ENCODE data around the gene CCT6B. TPM values are rescaled to one million over a fixed set of nuclear protein-coding genes. Genes with fewer than 3 reads are reported as not detected.

CCT6B gene
- total RNA-seq, 1 experiment from 2014 or later, result 1.5 TPM

GRCh38 chr17:34988644-34989043, 27.4 kb upstream of the CCT6B start:
- DNase-seq (ENCODE audit: low read depth, low spot score) (no peak), ATAC-seq (no peak)
- BruUV-seq (replicated peaks), result no TSS peak
- Histone ChIP-seq H3K4me3 (ENCODE audit: low read depth in 2 of 2, low read length in 2 of 2) (no peak overlapping the region), H3K9me3 (ENCODE audit: control insufficient read depth, insufficient read depth, low read depth, low read length) (no peaks in the 10 kb centered on the region), H3K36me3 (ENCODE audit: control insufficient read depth, insufficient read depth, low read length) (peaks cover 8% of the 10 kb centered on the region), H3K4me1 (ENCODE audit: control insufficient read depth, insufficient read depth, low read length) (no peaks in the 10 kb centered on the region), H3K27ac (ENCODE audit: low read length) (no peak overlapping the region), H3K27me3 (ENCODE audit: control insufficient read depth, insufficient read depth, low read length) (no peaks in the 10 kb centered on the region)
- CTCF ChIA-PET, result interaction anchor here (0.6 kb wide), 1 partner anchor 377 kb away, joined by 3 read pairs; no protein-coding TSS in a partner anchor
- in situ Hi-C loops (cut with HindIII; ENCODE audit: low pct_unique_long_range_greater_than_20kb, low sequenced_read_pairs), result no loop called here
- POLR2A ChIA-PET, result no interaction called here
- intact Hi-C loops (cut with micrococcal nuclease; ENCODE audit: unreplicated experiment), result no loop called here
- TF ChIP-seq CTCF (IDR thresholded peaks at IDR 0.05), result no peak
- no peak for TF ChIP-seq POLR2AphosphoS5 (IDR thresholded peaks at IDR 0.05; ENCODE audit: low read depth, low read length)
- no peak for TF ChIP-seq REST (IDR thresholded peaks at IDR 0.05; ENCODE audit: insufficient read depth in 1 of 2, low read depth in 2 of 2, low read length in 1 of 2)

GRCh38 chr17:34987232-34987631, 26.0 kb upstream of the CCT6B start:
- Histone ChIP-seq H3K27ac (ENCODE audit: low read length) (no peak overlapping the region), H3K4me1 (ENCODE audit: control insufficient read depth, insufficient read depth, low read length) (no peaks in the 10 kb centered on the region), H3K9me3 (ENCODE audit: control insufficient read depth, insufficient read depth, low read depth, low read length) (no peaks in the 10 kb centered on the region), H3K4me3 (ENCODE audit: low read depth in 2 of 2, low read length in 2 of 2) (no peak overlapping the region), H3K36me3 (ENCODE audit: control insufficient read depth, insufficient read depth, low read length) (peaks cover 8% of the 10 kb centered on the region), H3K27me3 (ENCODE audit: control insufficient read depth, insufficient read depth, low read length) (no peaks in the 10 kb centered on the region)
- CTCF ChIA-PET, result no interaction called here
- no peak for DNase-seq (ENCODE audit: low read depth, low spot score)
- in situ Hi-C loops (cut with HindIII; ENCODE audit: low pct_unique_long_range_greater_than_20kb, low sequenced_read_pairs) (no loop called here), intact Hi-C loops (cut with micrococcal nuclease; ENCODE audit: unreplicated experiment) (no loop called here)
- POLR2A ChIA-PET, result no interaction called here
- no TSS peak for BruUV-seq (replicated peaks)
- no peak for TF ChIP-seq REST (IDR thresholded peaks at IDR 0.05; ENCODE audit: insufficient read depth in 1 of 2, low read depth in 2 of 2, low read length in 1 of 2)
- TF ChIP-seq CTCF (IDR thresholded peaks at IDR 0.05), result no peak
- TF ChIP-seq POLR2AphosphoS5 (IDR thresholded peaks at IDR 0.05; ENCODE audit: low read depth, low read length), result no peak
- TF ChIP-seq TCF7L2 (IDR thresholded peaks at IDR 0.05; ENCODE audit: low read depth, low read length), result no peak
- no peak for TF ChIP-seq SIN3A (IDR thresholded peaks at IDR 0.05; ENCODE audit: borderline replicate concordance, insufficient read depth, low read depth, low read length)
- ATAC-seq, result no peak

Measured in Panc1 (cell line).